GM12878 (cell line): Measurements from ENCODE around the gene PLA2G15. TPM values are rescaled to one million over a fixed set of nuclear protein-coding genes. Genes with fewer than 3 reads are reported as not detected.

Source experiments
- ATAC-seq: fragments of 200-7000 bp; cut with Tn5 transposase; 3 replicates; pipeline ENCODE4 v1.9.1; 2020; ENCODE audit warnings: mild to moderate bottlenecking, moderate library complexity
- BruUV-seq: library from RNA; stranded (reverse); fragments of 400-500 nt; replicated peaks from 2 replicates; lab custom pipeline; 2021; lab: Mats Ljungman, UMichigan
- CTCF ChIA-PET: fragments of 300-600 bp; sonication (Branson Sonifier 250); formaldehyde crosslinking; extraction: SDS; loops from one replicate; lab custom pipeline; 2021; ENCODE audit warnings: inconsistent platforms; lab: Yijun Ruan, JAX
- POLR2A ChIA-PET: fragments of 350-600 bp; formaldehyde crosslinking; extraction: SDS; loops from one replicate; lab custom pipeline; 2021; ENCODE audit warnings: inconsistent platforms; lab: Charles Lee
- RAD21 ChIA-PET: fragments of 300-600 bp; sonication (Branson Sonifier 250); formaldehyde crosslinking; loops from one replicate; lab custom pipeline; 2023; ENCODE audit warnings: antibody characterized with exemption; ENCODE audit not compliant: unreplicated experiment; lab: Charles Lee
- SMC1A ChIA-PET: fragments of 300-600 bp; sonication (Branson Sonifier 250); formaldehyde crosslinking; loops from one replicate; lab custom pipeline; 2023; ENCODE audit not compliant: unreplicated experiment, uncharacterized antibody; lab: Charles Lee
- DNase-seq: peaks from one replicate; pipeline ENCODE4 v3.0.0-alpha.2; 2011; ENCODE audit warnings: low read depth, low spot score
- FAIRE-seq: peaks from 3 replicates; lab custom pipeline; 2011; peaks lifted over from hg19 to GRCh38; lab: Jason Lieb, UNC
- H2AFZ ChIP-seq: 2 replicates; pipeline ENCODE4 v1.6.0; 2011; ENCODE audit warnings: low read depth, low read length, control low read depth; ENCODE audit not compliant: control insufficient read depth
- H3K27ac ChIP-seq: 2 replicates; pipeline ENCODE4 v1.5.1; 2011; ENCODE audit warnings: control low read depth; ENCODE audit not compliant: control insufficient read depth, insufficient read depth
- H3K27me3 ChIP-seq, 2 experiments: replicated peaks in 1 of 2; 2 replicates each; pipeline versions ENCODE4 v1.6.0 to v1.6.1; 2011; ENCODE audit warnings: low read length in 1 of 2; ENCODE audit not compliant: control insufficient read depth in 2 of 2, insufficient read depth in 2 of 2
- H3K36me3 ChIP-seq, 2 experiments: 2 replicates each; pipeline ENCODE4 v1.5.1; 2011; ENCODE audit warnings: low read length in 1 of 2; ENCODE audit not compliant: control insufficient read depth in 2 of 2, insufficient read depth in 2 of 2
- H3K4me1 ChIP-seq: 2 replicates; pipeline ENCODE4 v1.6.1; 2011; ENCODE audit warnings: mild to moderate bottlenecking, low read length, moderate library complexity, mixed read lengths; ENCODE audit not compliant: control insufficient read depth, insufficient read depth
- H3K4me2 ChIP-seq: 2 replicates; pipeline ENCODE4 v1.6.0; 2011; ENCODE audit warnings: control low read depth; ENCODE audit not compliant: control insufficient read depth, insufficient read depth
- H3K4me3 ChIP-seq: fragments of 200-600 bp; sonication (generic); 2 replicates; pipeline ENCODE4 v1.5.1; 2016
- H3K79me2 ChIP-seq: 2 replicates; pipeline ENCODE4 v1.6.0; 2011; ENCODE audit warnings: low read length; ENCODE audit not compliant: control insufficient read depth, insufficient read depth
- H3K9ac ChIP-seq: 2 replicates; pipeline ENCODE4 v1.8.0; 2011; ENCODE audit warnings: low read length, control low read depth, mixed read lengths; ENCODE audit not compliant: control insufficient read depth, insufficient read depth
- H3K9me3 ChIP-seq: replicated peaks from 3 replicates; pipeline ENCODE4 v1.5.1; 2011; ENCODE audit warnings: mild to moderate bottlenecking, low read length; ENCODE audit not compliant: control insufficient read depth, insufficient read depth
- H4K20me1 ChIP-seq: 2 replicates; pipeline ENCODE4 v1.6.0; 2011; ENCODE audit not compliant: control insufficient read depth, insufficient read depth
- BCL11A ChIP-seq: IDR thresholded peaks from 2 replicates; pipeline ENCODE4 v1.6.1; 2011; ENCODE audit warnings: low read depth, low read length
- CTCF ChIP-seq, 3 experiments: IDR thresholded peaks in 2 of 3; conservative IDR thresholded peaks in 1 of 3; 2 replicates each; pipeline ENCODE4 v1.5.1; 2011; ENCODE audit warnings: low read depth in 3 of 3, low read length in 3 of 3, mild to moderate bottlenecking in 3 of 3, control low read depth in 2 of 3, moderate library complexity in 2 of 3, inconsistent platforms in 1 of 3, mixed read lengths in 1 of 3; ENCODE audit not compliant: control insufficient read depth in 2 of 3, insufficient read depth in 1 of 3; ENCODE audit errors: extremely low read depth in 1 of 3
- FOS ChIP-seq: IDR thresholded peaks from 3 replicates; pipeline ENCODE4 v1.6.1; 2011; ENCODE audit warnings: borderline replicate concordance; ENCODE audit not compliant: insufficient read length; ENCODE audit errors: extremely low read depth
- FOXK2 ChIP-seq: fragments of 450-650 bp; IDR thresholded peaks from 2 replicates; pipeline ENCODE4 v1.6.1; 2017; ENCODE audit warnings: mild to moderate bottlenecking, moderate library complexity
- HSF1 ChIP-seq: fragments of 150-350 bp; IDR thresholded peaks from 2 replicates; pipeline ENCODE4 v1.6.1; 2014; ENCODE audit warnings: mild to moderate bottlenecking, low read depth, low read length
- JUNB ChIP-seq: IDR thresholded peaks from 2 replicates; pipeline ENCODE4 v1.6.1; 2016; ENCODE audit warnings: antibody characterized with exemption, mild to moderate bottlenecking
- NFIC ChIP-seq: IDR thresholded peaks from 2 replicates; pipeline ENCODE4 v1.6.1; 2012; ENCODE audit warnings: low read depth, mild to moderate bottlenecking, inconsistent platforms, low read length, moderate library complexity
- RAD21 ChIP-seq: IDR thresholded peaks from 2 replicates; pipeline ENCODE4 v1.6.1; 2011; ENCODE audit warnings: mild to moderate bottlenecking, low read depth, low read length, moderate library complexity; ENCODE audit not compliant: insufficient read depth
- SRF ChIP-seq, 2 experiments: IDR thresholded peaks; 2 replicates each; pipeline ENCODE4 v1.6.1; 2011; ENCODE audit warnings: low read depth in 2 of 2, low read length in 2 of 2, mild to moderate bottlenecking in 1 of 2, moderate library complexity in 1 of 2
- TCF12 ChIP-seq: IDR thresholded peaks from 2 replicates; pipeline ENCODE4 v1.6.1; 2011; ENCODE audit warnings: low read depth, mild to moderate bottlenecking, low read length
- ZNF622 ChIP-seq: fragments of 450-650 bp; IDR thresholded peaks from 2 replicates; pipeline ENCODE4 v1.6.1; 2017; ENCODE audit warnings: mild to moderate bottlenecking, inconsistent platforms
- WGBS: methylation state at CpG from one replicate; pipeline ENCODE4 v1.1.6; 2016; ENCODE audit warnings: low lambda C conversion rate; ENCODE audit not compliant: insufficient replicate concordance, insufficient coverage; ENCODE audit errors: missing lambda C conversion rate; 5-methylcytosine and 5-hydroxymethylcytosine counted together
- in situ Hi-C: fragments of 300-500 bp; cut with MboI; formaldehyde crosslinking; loops from 9 replicates; pipeline ENCODE4 v1.14.3; 2018; ENCODE audit warnings: mixed read lengths
- intact Hi-C: fragments of 100-400 bp; cut with micrococcal nuclease; formaldehyde crosslinking; loops from one replicate; pipeline ENCODE4 v1.14.2; 2022; ENCODE audit not compliant: unreplicated experiment
- polyA plus RNA-seq, 11 experiments: library from polyadenylated mRNA; depleted of rRNA in 4 of 11; unstranded in 6 of 11; stranded (reverse) in 5 of 11; fragments of >200 nt; fragmentation: Nextera tagmentation in 4 of 11; fragmentation: Illumina TruSeq in 1 of 11; extraction: Ambion mirVana in 4 of 11; extraction: Trizol in 1 of 11; gene quantifications; 1 replicate in 1 of 11; 2 replicates in 10 of 11; pipeline versions ENCODE4 v1.2.1 to v1.2.3, GENCODE V29; 2011 to 2016; ENCODE audit warnings: inconsistent platforms in 2 of 11, missing spikeins in 2 of 11, low read depth in 1 of 11
- total RNA-seq, 4 experiments: library from RNA; depleted of rRNA in 3 of 4; stranded (reverse); fragments of >200 nt in 3 of 4; fragmentation: Illumina TruSeq in 1 of 4; extraction: Trizol in 1 of 4; gene quantifications; 2 replicates each; pipeline versions ENCODE4 v1.2.1 to v1.2.3, GENCODE V29; 2013 to 2021

PLA2G15 gene
- total and polyA plus RNA-seq, 10 of the 15 experiments (the other 5 are each of a cell fraction or from before 2014, with no cell fraction given): 0.31 to 9.4 (median 6.8) TPM

GRCh38 chr16:68202091-68202519 lies 43.1 kb upstream of the PLA2G15 start:
- intact Hi-C loops (no loop called here), in situ Hi-C loops (no loop called here)
- POLR2A ChIA-PET: no interaction called here
- Histone ChIP-seq H2AFZ (no peak overlapping the region), H3K36me3 (peaks cover 0 to 3% of the 10 kb centered on the region in 2 experiments; a peak in 2 of 4 replicates), H3K4me1 (0 out of 2 replicates have a peak, but pooled peaks cover 3% of the 10 kb centered on the region), H3K4me3 (no peak overlapping the region), H3K79me2 (no peaks in the 10 kb centered on the region), H3K4me2 (no peak overlapping the region), H3K9me3 (no peaks in the 10 kb centered on the region), H3K27ac (no peak overlapping the region), H4K20me1 (no peaks in the 10 kb centered on the region), H3K27me3 (no peaks in the 10 kb centered on the region), H3K9ac (no peak overlapping the region)
- CTCF ChIA-PET: interaction anchor here (1.7 to 1.8 kb wide), 2 partner anchors 10 to 15 kb away, joined by 3 to 4 read pairs; no protein-coding TSS in a partner anchor
- BruUV-seq: no TSS peak
- RAD21 ChIA-PET: interaction anchor here (1.2 kb wide), 1 partner anchor 108 kb away, joined by 3 read pairs; no protein-coding TSS in a partner anchor
- FAIRE-seq (no peak), ATAC-seq (no peak), DNase-seq (no peak)
- peak in 1 of 3 experiments; percentile 22; a peak in 2 of 6 replicates for TF ChIP-seq CTCF (IDR thresholded peaks at IDR 0.05 in 2 of 3, conservative IDR thresholded peaks at IDR 0.05 in 1 of 3; ENCODE audit: control insufficient read depth in 2 of 3, extremely low read depth in 1 of 3, insufficient read depth in 1 of 3, low read depth in 3 of 3, low read length in 3 of 3)
- TF ChIP-seq FOS: no peak
- peak; percentile 18; the same call in 1 of the 2 replicates for TF ChIP-seq RAD21
- SMC1A ChIA-PET: no interaction called here

GRCh38 chr16:68206245-68206644 lies 38.9 kb upstream of the PLA2G15 start:
- Histone ChIP-seq H4K20me1 (no peaks in the 10 kb centered on the region), H3K4me2 (no peak overlapping the region), H3K9ac (no peak overlapping the region), H3K4me1 (peaks cover 3% of the 10 kb centered on the region), H3K79me2 (no peaks in the 10 kb centered on the region), H2AFZ (no peak overlapping the region), H3K4me3 (no peak overlapping the region), H3K27ac (no peak overlapping the region), H3K36me3 (peaks cover 0 to 5% of the 10 kb centered on the region in 2 experiments; a peak in 3 of 4 replicates), H3K9me3 (no peaks in the 10 kb centered on the region), H3K27me3 (no peaks in the 10 kb centered on the region)
- POLR2A ChIA-PET: interaction anchor here (0.9 kb wide), 1 partner anchor 20 kb away, joined by 6 read pairs; no protein-coding TSS in a partner anchor
- CTCF ChIA-PET: interaction anchor here (0.7 to 1.3 kb wide), 4 partner anchors 11 to 113 kb away, joined by 4 to 6 read pairs (median 4); no protein-coding TSS in a partner anchor
- DNase-seq: no peak
- RAD21 ChIA-PET: no interaction called here
- in situ Hi-C loops (no loop called here), intact Hi-C loops (no loop called here)
- SMC1A ChIA-PET: interaction anchor here (0.8 to 1.4 kb wide), 2 partner anchors 13 to 87 kb away, joined by 4 read pairs; no protein-coding TSS in a partner anchor
- ATAC-seq: no peak
- no peak for FAIRE-seq
- 98% methylated on average over 2 of the region's 2 CpGs for WGBS
- BruUV-seq: no TSS peak
- TF ChIP-seq TCF12 (no peak), FOXK2 (no peak), SRF (IDR thresholded peaks at IDR 0.05; ENCODE audit: low read depth in 2 of 2, low read length in 2 of 2) (no peak), ZNF622 (no peak), BCL11A (no peak), JUNB (no peak), NFIC (no peak), HSF1 (no peak)
